Cardiac septum (tissue), 1 donor: ENCODE data around the gene PLOD3. TPM values are rescaled to one million over a fixed set of nuclear protein-coding genes. Genes with fewer than 3 reads are reported as not detected.

ENCODE experiments used
- DNase-seq: peaks from one replicate; pipeline ENCODE4 v3.0.0-alpha.2; 2020; ENCODE audit warnings: low spot score
- intact Hi-C: fragments of 100-400 bp; cut with DNase I; formaldehyde crosslinking; loops from one replicate; pipeline ENCODE4 v1.14.0; 2022
- total RNA-seq: library from RNA; stranded (reverse); fragmentation: NEBNext Ultra II Directional; extraction: Animal tissue kit (Norgen Biotek cat#: 25700); gene quantifications from one replicate; pipeline ENCODE4 v1.2.1, GENCODE V29; 2021
- donor health status: DM: no; HTN: no; CAD: no.

Gene PLOD3
- total RNA-seq, 1 donor from 2014 or later: 43.9 TPM

- intact Hi-C loops: loop anchor here (10.0 kb wide), 1 partner anchor 275 kb away; the partner anchor contains the start of gene ACHE
- peak; percentile 88 for DNase-seq
Measured at GRCh38 chr7:101169838-101170551, 47.4 kb downstream of the PLOD3 start.

- DNase-seq: no peak
- intact Hi-C loops: loop anchor here (10.0 kb wide), 1 partner anchor 274 kb away; the partner anchor contains the start of gene ACHE
Measured at GRCh38 chr7:101169110-101169837, 48.1 kb downstream of the PLOD3 start.

- intact Hi-C loops: loop anchor here (10.0 kb wide), 1 partner anchor 274 kb away; the partner anchor contains the start of gene ACHE
- DNase-seq: no peak
Measured at GRCh38 chr7:101168412-101169049, 48.9 kb downstream of the PLOD3 start.

- intact Hi-C loops: loop anchor here (10.0 kb wide), 1 partner anchor 273 kb away; the partner anchor contains the start of gene ACHE
- DNase-seq: no peak
Measured at GRCh38 chr7:101167645-101168411, 49.6 kb downstream of the PLOD3 start.

- no peak for DNase-seq
- intact Hi-C loops: loop anchor here (10.0 kb wide), 1 partner anchor 272 kb away; the partner anchor contains the start of gene ACHE
Measured at GRCh38 chr7:101166909-101167644, 50.3 kb downstream of the PLOD3 start.

- no peak for DNase-seq
- intact Hi-C loops: loop anchor here (10.0 kb wide), 1 partner anchor 272 kb away; the partner anchor contains the start of gene ACHE
Measured at GRCh38 chr7:101166648-101166908, 50.8 kb downstream of the PLOD3 start.

- intact Hi-C loops: loop anchor here (1.0 to 10.0 kb wide), 2 partner anchors 12 to 271 kb away; partner anchors contain the start of genes ACHE and AP1S1
- no peak for DNase-seq
Measured at GRCh38 chr7:101165958-101166647, 51.3 kb downstream of the PLOD3 start.

GRCh38 chr7:101165075-101165957 lies 52.1 kb downstream of the PLOD3 start, which contains the start of gene VGF:
Gene VGF, minus strand, starts transcription at chr7:101165569. Its CDS starts 726 bp downstream, at chr7:101164843.
- DNase-seq: peak; percentile 95
- intact Hi-C loops: loop anchor here (1.0 to 10.0 kb wide), 2 partner anchors 11 to 271 kb away; partner anchors contain the start of genes ACHE and AP1S1

GRCh38 chr7:101164071-101164840 lies 53.1 kb downstream of the PLOD3 start:
- intact Hi-C loops: loop anchor here (10.0 kb wide), 1 partner anchor 269 kb away; the partner anchor contains the start of gene ACHE
- no peak for DNase-seq

- DNase-seq: no peak
- intact Hi-C loops: loop anchor here (10.0 kb wide), 1 partner anchor 269 kb away; the partner anchor contains the start of gene ACHE
Measured at GRCh38 chr7:101163279-101164070, 53.9 kb downstream of the PLOD3 start.

- no peak for DNase-seq
- intact Hi-C loops: loop anchor here (10.0 kb wide), 1 partner anchor 268 kb away; the partner anchor contains the start of gene ACHE
Measured at GRCh38 chr7:101162551-101163278, 54.7 kb downstream of the PLOD3 start.

- intact Hi-C loops: loop anchor here (10.0 kb wide), 1 partner anchor 267 kb away; the partner anchor contains the start of gene ACHE
Measured at GRCh38 chr7:101161692-101162471, 55.5 kb downstream of the PLOD3 start.

GRCh38 chr7:101160910-101161309 lies 56.5 kb downstream of the PLOD3 start:
- intact Hi-C loops: loop anchor here (10.0 kb wide), 1 partner anchor 266 kb away; the partner anchor contains the start of gene ACHE
- DNase-seq: no peak

More at GRCh38 chr7:101161692-101162471, 55.5 kb downstream of the PLOD3 start:
- DNase-seq: no peak
